Hair follicular keratinocyte (primary cell): ENCODE measurements around the gene BTRC. TPM values are rescaled to one million over a fixed set of nuclear protein-coding genes. Genes with fewer than 3 reads are reported as not detected.

Experiments used
- total RNA-seq: library from RNA; depleted of rRNA; stranded (reverse); fragments of >200 nt; gene quantifications from 2 replicates; pipeline ENCODE4 v1.2.3, GENCODE V29; 2015

BTRC gene
- 5.6 and 8.4 TPM in 2 replicates for total RNA-seq

DNA sequence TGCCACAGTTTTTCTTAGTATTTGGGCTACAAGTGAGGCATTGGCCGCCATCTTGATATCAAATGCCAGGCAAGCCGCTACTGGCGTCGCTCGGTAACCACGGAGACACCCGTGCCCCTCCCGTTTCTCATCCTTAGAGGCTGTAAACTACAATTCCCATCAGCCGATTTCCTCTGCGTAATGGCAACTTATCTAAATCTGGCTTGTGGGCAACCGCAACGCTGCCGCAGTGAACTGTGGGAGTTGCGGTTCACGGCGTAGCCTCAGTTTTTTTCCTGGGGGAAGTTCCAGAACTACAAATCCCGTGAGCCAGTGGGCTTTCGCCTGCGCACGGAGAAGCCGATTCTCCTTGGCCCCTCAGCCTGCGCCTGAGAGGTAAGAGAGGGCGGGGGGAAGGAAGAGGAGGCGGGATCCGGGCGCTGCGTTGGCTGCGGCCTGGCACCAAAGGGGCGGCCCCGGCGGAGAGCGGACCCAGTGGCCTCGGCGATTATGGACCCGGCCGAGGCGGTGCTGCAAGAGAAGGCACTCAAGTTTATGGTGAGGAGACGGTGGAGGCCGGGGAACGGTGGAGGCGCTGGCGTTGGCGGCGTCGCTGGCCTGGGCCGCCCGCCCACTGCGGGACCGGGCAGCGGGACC is at the start of gene BTRC:
BTRC (plus strand) TSS at position 474 of the 636 bp plus-strand sequence; CDS start at position 490, 16 bp downstream.

DNA sequence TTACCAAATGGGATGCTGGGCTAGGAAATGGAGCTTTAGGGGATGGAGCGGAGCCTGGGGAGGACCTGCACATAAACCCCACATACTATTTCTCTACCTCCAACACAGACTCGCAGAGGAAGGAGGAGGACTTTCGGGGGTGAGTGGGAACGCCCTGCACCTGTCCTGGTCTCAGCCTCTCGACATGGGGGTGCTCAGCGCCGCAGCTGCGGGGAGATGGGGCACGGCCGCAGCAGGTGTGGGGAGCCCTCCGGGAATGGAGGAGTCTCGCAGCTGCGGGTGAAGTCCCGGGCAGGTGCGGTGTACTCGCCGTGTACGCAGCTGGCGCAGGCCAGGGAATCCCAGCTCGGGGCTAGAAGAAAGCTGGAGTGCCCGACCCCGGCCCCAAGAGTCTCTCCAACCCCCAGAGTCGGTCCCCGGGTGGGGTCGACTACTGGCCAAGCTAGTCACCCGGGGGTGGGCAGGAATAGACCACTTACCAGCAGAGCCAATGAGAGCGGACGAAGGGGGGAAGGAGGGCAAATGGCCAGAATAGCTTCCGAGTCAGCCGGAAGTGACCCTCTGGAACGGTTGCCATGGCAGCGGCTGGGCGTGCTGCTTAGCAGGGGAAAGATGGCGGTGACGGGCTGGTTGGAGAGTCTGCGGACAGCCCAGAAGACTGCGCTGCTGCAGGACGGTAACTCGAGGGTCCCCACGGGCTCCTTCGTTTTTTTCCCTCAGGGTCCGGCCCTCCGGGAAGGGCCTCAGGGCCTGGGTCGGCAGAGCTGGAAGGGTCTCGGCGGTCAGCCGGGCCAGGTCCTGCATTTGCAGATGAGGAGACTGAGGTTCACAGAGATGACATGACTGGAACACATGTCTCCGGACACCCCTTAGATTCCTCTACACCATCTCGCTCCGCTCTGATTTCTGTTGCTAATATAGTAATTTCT is 234.0 kb downstream of the BTRC start, which contains the start of the genes DPCD and POLL:
DPCD (plus strand) TSS at position 597 of the 929 bp plus-strand sequence; CDS start at position 613, 16 bp downstream.
POLL (minus strand) TSS at position 533 of the 929 bp plus-strand sequence. CDS start 897 bp downstream, outside the sequence.

Other genes with a start within 250 kb of the BTRC start
- not detected in 2 replicates for gene TLX1, start 222.9 kb upstream of the BTRC start, total RNA-seq
- not detected in 2 replicates for gene LBX1, start 124.7 kb upstream of the BTRC start, total RNA-seq
- gene POLL, start 234.1 kb downstream of the BTRC start, total RNA-seq: 19.9 and 25.9 TPM in 2 replicates
- gene DPCD, start 234.2 kb downstream of the BTRC start, total RNA-seq: 34.8 and 49.7 TPM in 2 replicates